ENCODE results near the gene OR5I1.
"Not testable (repeated sequence)": the region's sequence is repeated elsewhere in the genome, so short reads cannot be mapped to it uniquely, and the experiment has no call there.

The OR5I1 gene

DNA sequence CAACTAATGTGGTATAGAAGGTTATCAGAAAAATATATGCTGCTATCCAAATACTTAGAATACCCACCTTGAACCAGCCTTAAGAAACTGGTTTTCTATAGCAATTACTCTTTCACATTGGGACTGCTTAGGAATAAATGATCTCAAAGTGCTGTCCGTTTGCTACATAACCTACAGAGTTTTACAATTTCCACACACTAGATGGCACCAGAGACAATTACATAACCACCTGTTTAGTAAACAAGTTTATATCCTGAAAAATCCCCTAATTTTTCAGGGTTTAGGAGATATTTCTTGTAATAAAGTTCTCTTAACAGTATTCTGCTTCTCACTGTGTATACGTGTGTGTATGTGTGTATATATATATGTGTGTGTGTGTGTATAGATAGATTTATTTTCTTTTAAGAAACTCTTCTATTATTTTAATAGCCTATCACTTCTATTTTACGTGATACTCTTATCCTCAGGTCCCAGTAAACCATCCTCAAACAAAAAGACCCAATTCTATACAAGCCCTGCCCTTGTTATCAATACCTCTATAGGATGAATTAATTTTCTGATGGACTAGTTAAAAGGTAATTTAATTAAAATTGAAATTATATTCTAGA, 6.7 kb upstream of the OR5I1 start:
- TF ChIP-seq CTCF (IDR thresholded peaks at IDR 0.05; ENCODE audit: low read depth, low read length) = peak; percentile 37
- DNase-seq (ENCODE audit: low read depth in 2 of 2) = peak; percentile 33 to 67
- no peak overlapping the region for H3K4me3 ChIP-seq (replicated peaks in 1 of 2; ENCODE audit: low read depth in 2 of 2, low read length in 2 of 2)

GRCh38 chr11:55920537-55920936, 15.7 kb downstream of the OR5I1 start:
- no peak for DNase-seq (ENCODE audit: low read depth in 2 of 2)
- no peak overlapping the region for H3K4me3 ChIP-seq (replicated peaks in 1 of 2; ENCODE audit: low read depth in 2 of 2, low read length in 2 of 2)
- TF ChIP-seq CTCF (IDR thresholded peaks at IDR 0.05; ENCODE audit: low read depth, low read length) = no peak

GRCh38 chr11:55914482-55914881, 21.7 kb downstream of the OR5I1 start, which contains the start of gene OR5W2:
Gene OR5W2, minus strand, starts transcription at chr11:55914582. Its CDS starts 0 bp downstream, at chr11:55914582.
- no peak for TF ChIP-seq CTCF (IDR thresholded peaks at IDR 0.05; ENCODE audit: low read depth, low read length)
- no peak for DNase-seq (ENCODE audit: low read depth in 2 of 2)
- H3K4me3 ChIP-seq (replicated peaks in 1 of 2; ENCODE audit: low read depth in 2 of 2, low read length in 2 of 2) = no peak within 1 kb of the TSS

- H3K4me3 ChIP-seq (replicated peaks in 1 of 2; ENCODE audit: low read depth in 2 of 2, low read length in 2 of 2) = no peak overlapping the region
- DNase-seq (ENCODE audit: low read depth in 2 of 2) = no peak
- no peak for TF ChIP-seq CTCF (IDR thresholded peaks at IDR 0.05; ENCODE audit: low read depth, low read length)
These were observed 33.9 kb downstream of the OR5I1 start for GRCh38 chr11:55902308-55902707.

- no peak overlapping the region for H3K4me3 ChIP-seq (replicated peaks in 1 of 2; ENCODE audit: low read depth in 2 of 2, low read length in 2 of 2)
- TF ChIP-seq CTCF (IDR thresholded peaks at IDR 0.05; ENCODE audit: low read depth, low read length) = no peak
- DNase-seq (ENCODE audit: low read depth in 2 of 2) = no peak
These were observed 41.0 kb downstream of the OR5I1 start for GRCh38 chr11:55895216-55895615.

DNA sequence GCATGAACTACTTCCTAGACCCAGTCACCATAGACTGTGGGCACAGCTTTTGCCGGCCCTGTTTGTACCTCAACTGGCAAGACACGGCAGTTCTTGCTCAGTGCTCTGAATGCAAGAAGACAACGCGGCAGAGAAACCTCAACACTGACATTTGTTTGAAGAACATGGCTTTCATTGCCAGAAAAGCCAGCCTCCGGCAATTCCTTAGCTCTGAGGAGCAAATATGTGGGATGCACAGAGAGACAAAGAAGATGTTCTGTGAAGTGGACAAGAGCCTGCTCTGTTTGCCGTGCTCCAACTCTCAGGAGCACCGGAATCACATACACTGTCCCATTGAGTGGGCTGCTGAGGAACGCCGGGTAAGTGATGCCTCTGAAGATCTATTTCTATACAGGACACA, 50.7 kb downstream of the OR5I1 start:
- H3K4me3 ChIP-seq (replicated peaks in 1 of 2; ENCODE audit: low read depth in 2 of 2, low read length in 2 of 2); DNase-seq (ENCODE audit: low read depth in 2 of 2): not testable (repeated sequence)
